Neural crest cell (in vitro differentiated cells): ENCODE results near the gene HTR3E. TPM values are rescaled to one million over a fixed set of nuclear protein-coding genes. Genes with fewer than 3 reads are reported as not detected.

Source experiments
- DNase-seq: peaks from one replicate; pipeline ENCODE4 v3.0.0; 2021; ENCODE audit warnings: low read depth, mixed read lengths, low spot score
- H3K27ac Mint-ChIP-seq: one replicate; pipeline ENCODE4 v1.8.0; 2021; ENCODE audit warnings: mild to moderate bottlenecking, mixed read lengths; ENCODE audit not compliant: unreplicated experiment
- H3K27me3 Mint-ChIP-seq: 2 replicates; pipeline ENCODE4 v1.8.0; 2021; ENCODE audit warnings: low read depth, mild to moderate bottlenecking, mixed read lengths
- H3K36me3 Mint-ChIP-seq: 2 replicates; pipeline ENCODE4 v1.8.0; 2021; ENCODE audit warnings: low read depth, mild to moderate bottlenecking, mixed read lengths
- H3K4me1 Mint-ChIP-seq: 2 replicates; pipeline ENCODE4 v1.8.0; 2021; ENCODE audit warnings: mixed read lengths
- H3K4me3 Mint-ChIP-seq: one replicate; pipeline ENCODE4 v1.8.0; 2021; ENCODE audit warnings: mild to moderate bottlenecking, mixed read lengths
- H3K9me3 Mint-ChIP-seq: 2 replicates; pipeline ENCODE4 v1.8.0; 2021; ENCODE audit warnings: mixed read lengths
- CTCF ChIP-seq: fragments of 200-600 bp; sonication (generic); conservative IDR thresholded peaks from 2 replicates; pipeline ENCODE4 v1.5.0; 2021; ENCODE audit warnings: antibody characterized with exemption, mild to moderate bottlenecking
- long read RNA-seq: library from polyadenylated mRNA; unstranded; transcript quantifications from one replicate; pipeline ENCODE4 v2.0.0, GENCODE V29; 2020
- total RNA-seq: library from RNA; stranded (reverse); gene quantifications from 2 replicates; pipeline ENCODE4 v1.2.1, GENCODE V29; 2021

Gene HTR3E
- total RNA-seq = not detected in 2 replicates
- long read RNA-seq = 0 reads

- Mint-ChIP-seq H3K27me3 (peaks cover 21% of the 10 kb centered on the region), H3K9me3 (peaks cover 9% of the 10 kb centered on the region), H3K36me3 (no peaks in the 10 kb centered on the region), H3K27ac (no peak within 1 kb of the TSS), H3K4me3 (no peak within 1 kb of the TSS), H3K4me1 (no peaks in the 10 kb centered on the region)
- no peak for DNase-seq
- no peak for TF ChIP-seq CTCF
Measured at GRCh38 chr3:184096811-184097383, at the start of gene HTR3E. Gene HTR3E (plus strand): TSS chr3:184097064. CDS start chr3:184097530, 466 bp downstream.

- DNase-seq = no peak
- H3K9me3 Mint-ChIP-seq = no peaks in the 10 kb centered on the region
- no peak for TF ChIP-seq CTCF
- H3K4me1 Mint-ChIP-seq = peaks cover 8% of the 10 kb centered on the region
- H3K36me3 Mint-ChIP-seq = no peaks in the 10 kb centered on the region
- peak overlapping the region; percentile 53 for H3K27ac Mint-ChIP-seq
- peaks cover 2% of the 10 kb centered on the region for H3K27me3 Mint-ChIP-seq
- no peak overlapping the region for H3K4me3 Mint-ChIP-seq
Measured at GRCh38 chr3:184050217-184050847, 46.5 kb upstream of the HTR3E start.

GRCh38 chr3:184052767-184053166 is 44.1 kb upstream of the HTR3E start, which contains the start of gene HTR3C:
Gene HTR3C (plus strand): TSS chr3:184053047. CDS start chr3:184053081, 34 bp downstream.
- H3K4me1 Mint-ChIP-seq = peaks cover 8% of the 10 kb centered on the region
- no peak within 1 kb of the TSS for H3K4me3 Mint-ChIP-seq
- H3K36me3 Mint-ChIP-seq = no peaks in the 10 kb centered on the region
- no peak for TF ChIP-seq CTCF
- H3K27ac Mint-ChIP-seq = no peak within 1 kb of the TSS
- H3K27me3 Mint-ChIP-seq = peaks cover 2% of the 10 kb centered on the region
- DNase-seq = no peak
- no peaks in the 10 kb centered on the region for H3K9me3 Mint-ChIP-seq

- Mint-ChIP-seq H3K27me3 (no peaks in the 10 kb centered on the region), H3K4me1 (no peaks in the 10 kb centered on the region), H3K36me3 (no peaks in the 10 kb centered on the region), H3K27ac (no peak overlapping the region), H3K9me3 (no peaks in the 10 kb centered on the region), H3K4me3 (no peak overlapping the region)
- TF ChIP-seq CTCF = no peak
- no peak for DNase-seq
Measured at GRCh38 chr3:184058029-184058428, 38.8 kb upstream of the HTR3E start.

GRCh38 chr3:184059424-184059823 is 37.4 kb upstream of the HTR3E start:
- TF ChIP-seq CTCF = no peak
- Mint-ChIP-seq H3K4me3 (no peak overlapping the region), H3K27ac (no peak overlapping the region), H3K4me1 (no peaks in the 10 kb centered on the region), H3K36me3 (no peaks in the 10 kb centered on the region), H3K9me3 (no peaks in the 10 kb centered on the region), H3K27me3 (peaks cover 3% of the 10 kb centered on the region)
- DNase-seq = no peak
